Islet precursor cell (in vitro differentiated cells): ENCODE data around the gene CLEC4A.
"Not testable (repeated sequence)": the region's sequence is repeated elsewhere in the genome, so short reads cannot be mapped to it uniquely, and the experiment has no call there.

ENCODE experiments used
- DNase-seq: peaks from one replicate; pipeline ENCODE4 v3.0.0-alpha.2; 2018

The CLEC4A gene

DNA sequence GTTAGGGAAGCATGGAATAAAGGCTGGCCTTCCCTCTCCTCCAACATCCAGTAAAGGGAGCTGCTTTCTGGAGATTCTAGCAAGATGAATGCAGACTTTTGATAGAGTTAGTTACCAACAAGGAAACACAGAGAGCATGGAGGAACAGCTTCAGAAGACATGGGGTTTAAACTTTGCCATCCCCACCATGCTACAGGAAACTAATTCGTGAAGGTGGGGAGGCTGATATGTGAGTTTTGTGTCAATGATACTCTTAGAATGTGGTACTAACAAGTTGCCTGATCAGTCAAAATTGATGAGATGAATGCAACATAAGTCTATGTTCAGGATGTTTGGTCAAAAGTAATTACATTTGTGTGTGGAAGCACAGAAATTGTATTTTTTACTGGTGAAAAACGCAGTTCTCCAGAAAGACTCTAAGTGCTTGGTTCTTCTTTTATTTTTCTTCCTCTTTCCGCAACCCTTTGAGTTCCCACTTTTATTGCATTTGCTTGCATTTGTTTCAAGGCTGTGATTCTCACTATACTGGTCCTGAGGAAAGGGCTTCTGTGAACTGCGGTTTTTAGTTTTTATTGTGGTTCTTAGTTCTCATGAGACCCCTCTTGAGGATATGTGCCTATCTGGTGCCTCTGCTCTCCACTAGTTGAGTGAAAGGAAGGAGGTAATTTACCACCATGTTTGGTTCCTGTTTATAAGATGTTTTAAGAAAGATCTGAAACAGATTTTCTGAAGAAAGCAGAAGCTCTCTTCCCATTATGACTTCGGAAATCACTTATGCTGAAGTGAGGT lies at the start of gene CLEC4A:
CLEC4A (plus strand) TSS at position 494 of the 789 bp plus-strand sequence; CDS start at position 756, 262 bp downstream.
- no peak for DNase-seq

DNA sequence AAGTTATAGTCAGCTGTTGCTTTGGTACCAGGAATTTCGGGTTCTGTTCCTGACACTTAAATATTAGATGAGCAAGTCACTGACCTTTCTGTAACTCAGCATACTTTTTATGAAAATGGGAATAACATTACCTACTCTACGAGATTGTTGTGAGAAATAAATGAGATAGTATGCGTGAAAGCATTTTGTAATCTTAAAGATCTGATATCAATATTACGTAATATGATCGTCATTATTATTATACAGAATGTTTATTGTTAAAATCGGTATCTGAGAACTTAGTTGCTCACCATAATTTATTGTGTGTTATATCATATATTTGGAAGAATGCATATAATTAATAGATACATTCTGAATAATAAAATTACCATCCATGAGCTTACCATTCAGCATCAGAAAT lies 47.5 kb upstream of the CLEC4A start:
- no peak for DNase-seq

DNA sequence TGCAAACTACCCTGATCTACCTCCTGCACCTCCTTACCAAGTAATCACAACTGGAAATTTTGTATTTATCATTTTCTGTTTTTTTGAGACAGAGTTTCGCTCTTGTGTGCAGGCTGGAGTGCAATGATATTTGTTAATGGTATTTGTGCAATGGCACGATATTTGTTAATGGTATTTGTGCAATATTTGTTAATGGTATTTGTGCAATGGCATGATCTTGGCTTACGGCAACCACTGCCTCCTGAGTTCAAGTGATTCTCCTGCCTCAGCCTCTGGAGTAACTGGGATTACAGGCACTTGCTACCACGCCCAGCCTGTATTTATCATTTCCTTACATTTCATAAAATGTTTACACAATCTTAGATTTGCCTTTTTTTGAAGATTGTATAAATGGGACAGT lies 47.1 kb upstream of the CLEC4A start:
- no peak for DNase-seq

DNA sequence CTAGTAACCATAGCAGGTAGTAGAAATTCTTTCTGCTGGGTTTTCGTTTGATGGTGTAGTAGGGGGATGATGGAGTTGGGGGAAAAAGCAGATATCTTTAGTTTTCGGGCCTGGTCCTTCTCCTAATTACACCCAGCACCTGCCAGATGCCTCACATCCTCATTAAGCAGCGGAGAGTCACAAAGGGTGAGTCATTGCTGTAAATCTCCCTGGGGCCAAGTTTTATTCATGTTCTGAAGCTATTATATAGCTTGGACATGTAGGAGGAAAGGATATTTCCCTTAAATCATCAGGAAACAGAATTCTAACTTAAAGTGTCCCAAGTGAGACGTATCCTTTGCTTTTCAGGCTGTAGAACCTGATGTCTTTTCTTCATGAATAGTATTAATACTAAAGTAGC lies 46.2 kb upstream of the CLEC4A start:
- DNase-seq: peak; percentile 83

DNA sequence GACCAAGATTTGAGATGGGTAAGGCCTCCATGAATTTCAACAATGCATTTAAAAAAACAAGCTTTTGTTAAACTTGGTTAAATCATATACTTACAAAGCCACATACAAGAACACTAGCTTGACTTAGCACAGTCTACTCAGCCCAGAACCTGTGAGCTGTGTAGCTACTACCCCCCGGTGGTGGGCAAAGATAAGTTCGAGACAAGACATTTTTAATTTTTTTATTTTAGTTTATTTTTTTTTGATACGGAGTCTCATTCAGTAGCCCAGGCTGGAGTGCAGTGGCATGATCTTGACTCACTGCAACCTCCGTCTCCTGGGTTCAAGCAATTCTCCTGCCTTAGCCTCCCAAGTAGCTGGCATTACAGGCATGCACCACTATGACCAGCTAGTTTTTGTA lies 45.0 kb upstream of the CLEC4A start:
- DNase-seq: peak; percentile 80

DNA sequence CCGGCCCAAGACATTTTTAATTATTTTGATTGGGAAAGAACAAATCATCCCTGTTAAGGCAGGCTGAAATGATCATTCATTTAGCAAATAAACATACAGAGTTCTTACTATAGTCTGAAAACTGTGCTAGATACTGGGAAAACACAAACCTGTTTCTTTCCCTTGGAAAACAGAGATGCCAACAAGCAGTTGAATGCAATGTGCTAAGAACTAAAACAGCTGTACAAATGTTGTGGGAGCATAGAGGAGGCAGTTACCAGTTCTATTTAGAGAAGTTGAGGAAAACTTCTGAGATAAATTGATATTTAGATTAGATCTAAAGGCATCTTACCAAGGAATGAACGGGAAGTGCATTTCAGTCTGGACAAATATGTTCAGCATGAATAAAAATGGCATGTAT lies 44.5 kb upstream of the CLEC4A start:
- DNase-seq: no peak

DNA sequence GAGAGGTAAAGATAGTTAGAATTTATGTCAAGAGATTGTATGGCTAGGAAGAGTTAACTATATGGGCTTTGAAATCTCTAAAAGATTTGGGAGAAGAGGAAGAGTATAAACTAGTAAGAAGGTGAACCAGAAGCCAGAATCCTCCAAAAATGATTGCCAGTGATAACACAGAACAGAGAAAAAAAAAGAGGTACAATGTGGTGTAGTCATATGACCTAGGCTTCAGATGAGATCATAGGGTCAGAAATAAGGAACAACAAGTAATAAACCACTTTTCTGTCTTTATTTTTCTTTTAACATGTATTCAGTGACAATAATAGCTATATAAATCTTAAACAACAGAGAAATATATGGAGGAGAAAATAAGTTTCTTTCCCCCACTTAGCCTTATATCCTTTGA lies 43.3 kb upstream of the CLEC4A start:
- no peak for DNase-seq

DNA sequence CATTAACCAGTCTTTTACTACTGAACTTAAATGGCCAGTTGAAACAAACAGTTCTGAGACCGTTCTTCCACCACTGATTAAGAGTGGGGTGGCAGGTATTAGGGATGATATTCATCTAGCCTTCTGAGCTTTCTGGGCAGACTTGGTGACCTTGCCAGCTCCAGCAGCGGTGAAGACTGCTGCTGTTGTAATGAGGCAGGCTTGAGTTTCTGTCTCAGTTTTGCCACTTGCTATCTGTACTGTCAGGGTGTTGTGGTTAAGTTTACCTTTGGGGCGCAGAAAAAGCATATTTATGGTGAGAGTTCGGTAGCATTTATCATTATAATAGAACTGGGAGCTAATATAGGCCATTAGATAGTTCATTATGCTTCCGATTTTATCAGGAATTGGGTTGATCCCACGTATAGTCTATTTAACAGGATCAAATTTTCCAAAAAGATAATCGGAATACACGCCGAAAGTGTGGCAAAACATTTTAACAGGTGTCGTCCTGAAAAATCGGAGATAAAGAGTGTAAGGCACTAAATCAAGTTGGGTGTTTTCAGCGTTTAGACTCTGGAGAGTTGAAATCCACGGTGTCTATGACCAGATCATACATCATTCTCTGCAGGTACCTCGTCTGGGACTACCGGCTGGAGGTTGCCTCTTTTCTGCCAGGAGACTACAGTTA lies 42.0 kb upstream of the CLEC4A start:
- no peak for DNase-seq

DNA sequence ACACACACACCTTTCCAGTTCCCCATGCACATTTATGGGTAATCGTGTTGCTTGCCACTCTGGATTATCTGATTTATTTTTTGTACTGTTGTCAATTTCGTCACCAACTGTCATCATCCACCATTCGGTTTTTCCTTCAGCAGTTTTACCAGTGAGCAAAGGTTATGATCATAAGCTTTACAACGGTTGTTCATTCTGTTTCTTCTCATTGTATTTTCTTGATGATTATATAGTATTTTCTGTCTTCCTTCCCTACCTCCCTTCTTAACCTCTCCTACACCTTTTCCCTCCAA lies 40.7 kb upstream of the CLEC4A start:
- no peak for DNase-seq

DNA sequence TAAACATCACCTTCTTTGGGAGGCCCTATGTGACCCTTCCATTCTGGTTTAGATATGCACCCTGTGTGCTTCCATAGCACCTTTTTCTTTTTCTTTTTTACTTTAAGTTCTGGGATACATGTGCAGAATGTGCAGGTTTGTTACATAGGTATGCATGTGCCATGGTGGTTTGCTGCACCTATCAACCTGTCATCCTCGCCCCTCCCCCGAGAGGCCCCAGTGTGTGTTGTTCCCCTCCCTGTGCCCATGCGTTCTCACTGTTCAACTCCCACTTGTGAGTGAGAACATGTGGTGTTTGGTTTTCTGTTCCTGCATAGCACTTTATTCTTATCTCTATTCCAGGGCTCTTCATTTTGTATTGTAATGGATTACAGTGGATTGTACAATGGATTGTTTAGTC lies 39.1 kb upstream of the CLEC4A start:
- DNase-seq: not testable (repeated sequence)

DNA sequence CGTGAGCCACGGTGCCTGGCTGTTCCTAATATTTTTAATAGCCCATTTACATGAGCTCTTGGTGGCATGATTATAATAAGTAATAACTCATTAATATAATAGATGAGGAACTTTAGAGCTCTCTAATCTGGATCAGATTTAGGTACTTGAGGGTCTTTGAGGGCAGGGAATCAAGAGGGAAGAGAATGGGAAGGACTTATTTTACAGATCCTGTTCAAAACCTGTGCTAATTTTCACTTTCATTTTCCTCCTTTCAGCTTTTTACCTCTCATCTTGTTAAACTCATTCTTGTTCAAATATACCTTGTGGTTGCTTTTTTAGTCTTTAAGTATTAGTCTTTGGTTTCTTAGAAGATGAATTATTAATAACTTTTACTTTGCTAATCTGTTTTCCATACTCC lies 35.8 kb upstream of the CLEC4A start:
- no peak for DNase-seq

DNA sequence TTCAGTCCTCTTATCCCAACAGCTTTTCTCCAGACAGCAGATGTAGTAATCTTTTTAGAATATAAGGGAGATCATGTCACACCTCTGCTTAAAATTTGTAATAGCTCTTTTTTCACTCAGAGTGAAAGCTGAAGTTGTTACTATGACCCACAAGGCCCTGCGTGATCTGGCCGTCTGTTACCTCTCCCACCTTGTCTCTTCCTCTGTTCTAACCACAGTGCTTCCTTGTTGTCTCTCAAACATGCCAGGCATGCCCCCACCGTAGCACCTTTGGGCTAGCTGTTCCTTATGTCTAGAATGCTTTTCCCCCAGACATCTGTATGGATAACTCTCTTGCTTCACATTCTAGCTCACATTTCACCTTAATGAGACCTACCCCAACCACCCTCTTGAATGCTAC lies 34.8 kb upstream of the CLEC4A start:
- no peak for DNase-seq

DNA sequence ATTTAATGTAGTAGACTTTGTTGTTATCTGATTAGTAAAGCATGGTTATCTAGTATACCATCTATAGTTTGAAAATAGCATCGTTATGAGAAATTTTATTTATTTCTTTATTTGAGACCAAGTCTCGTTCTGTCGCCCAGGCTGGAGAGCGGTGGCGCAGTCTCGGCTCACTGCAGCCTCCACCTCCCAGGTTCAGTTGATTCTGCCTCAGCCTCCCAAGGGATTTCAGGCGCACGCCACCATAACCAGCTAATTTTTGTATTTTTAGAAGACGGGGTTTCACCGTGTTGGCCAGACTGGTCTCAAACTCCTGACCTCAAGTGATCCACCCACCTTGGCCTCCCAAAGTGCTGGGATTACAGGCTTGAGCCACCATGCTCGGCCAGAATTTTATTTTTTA lies 34.1 kb upstream of the CLEC4A start:
- not testable (repeated sequence) for DNase-seq

DNA sequence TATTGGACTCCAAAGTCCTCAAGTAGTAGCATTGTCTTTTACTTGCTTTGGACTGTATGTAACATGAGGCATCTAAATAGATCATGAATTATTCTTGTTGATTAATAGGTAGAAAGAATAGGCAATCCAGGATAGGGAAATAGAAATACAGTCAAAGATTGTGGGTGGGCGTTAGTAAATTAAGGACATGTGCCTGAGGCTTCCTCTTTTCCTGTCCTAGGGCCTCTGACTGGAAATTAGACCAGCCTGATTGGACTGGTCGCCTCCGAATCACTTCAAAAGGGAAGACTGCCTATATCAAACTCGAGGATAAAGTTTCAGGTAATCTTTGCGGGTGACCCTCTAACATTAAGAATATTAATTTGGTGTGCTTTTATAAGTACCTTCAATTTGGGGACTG lies 33.7 kb upstream of the CLEC4A start:
- no peak for DNase-seq

DNA sequence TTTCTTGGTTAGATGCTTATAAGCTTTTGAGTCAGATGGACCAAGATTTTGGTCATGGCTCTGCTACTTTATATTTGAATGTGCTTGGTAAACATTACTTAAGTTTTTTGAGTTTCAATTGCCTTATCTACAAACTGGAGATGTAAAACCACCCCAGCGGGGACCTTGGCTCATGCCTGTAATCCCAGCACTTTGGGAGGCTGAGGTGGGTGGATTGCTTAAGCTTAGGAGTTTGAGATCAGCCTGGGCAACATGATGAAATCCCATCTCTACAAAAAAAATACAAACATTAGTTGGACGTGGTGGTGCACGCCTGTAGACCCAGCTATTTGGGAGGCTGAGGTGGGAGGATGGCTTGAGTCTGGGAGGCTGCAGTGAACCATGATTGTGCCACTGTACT lies 30.1 kb upstream of the CLEC4A start:
- DNase-seq: no peak

DNA sequence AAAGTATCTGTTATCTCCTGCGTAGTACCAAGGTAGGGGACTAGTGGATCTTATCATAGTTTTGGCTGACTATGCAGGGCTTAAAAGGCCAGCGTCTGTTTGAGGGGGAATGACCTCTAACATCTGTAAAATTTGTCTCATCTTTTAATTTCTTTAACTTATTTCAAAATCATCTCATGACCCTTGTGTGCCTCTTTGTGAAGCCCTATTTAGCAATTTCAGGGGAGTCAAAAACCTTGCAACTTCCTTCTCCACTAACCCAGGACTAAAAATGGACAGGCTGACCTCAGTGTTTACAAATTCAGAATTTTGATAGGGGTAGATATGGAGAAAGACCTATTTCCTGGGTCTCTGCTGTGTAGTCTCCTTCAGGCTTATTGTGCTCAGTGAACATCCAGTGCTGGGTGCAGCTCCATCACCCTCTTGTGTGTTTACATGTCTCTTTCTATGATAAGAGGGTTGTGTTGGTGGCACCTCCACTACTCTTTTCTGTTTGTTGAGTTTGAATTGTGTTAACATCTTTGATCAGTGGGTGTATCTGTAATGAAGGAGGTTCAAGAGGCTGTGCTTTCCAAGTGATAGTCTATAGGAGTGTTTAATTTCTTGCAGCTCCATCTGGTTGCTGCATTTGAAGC lies 27.0 kb upstream of the CLEC4A start:
- no peak for DNase-seq

DNA sequence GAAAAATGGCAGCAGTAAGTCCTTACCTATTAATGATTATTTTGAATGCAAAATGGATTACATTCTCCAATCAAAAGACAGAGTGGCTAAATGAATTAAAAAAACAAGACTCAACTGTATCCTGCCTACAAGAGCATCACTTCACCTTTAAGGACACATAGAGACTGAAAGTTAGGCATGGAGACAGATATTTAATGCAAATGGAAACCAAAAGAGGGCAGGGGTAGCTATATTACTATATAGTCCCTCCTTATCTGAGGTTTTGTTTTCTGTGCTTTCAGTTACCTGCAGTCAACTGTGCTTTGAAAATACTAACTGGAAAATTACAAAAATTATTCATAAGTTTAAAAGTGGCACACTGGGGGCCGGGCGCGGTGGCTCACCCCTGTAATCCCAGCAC lies 24.2 kb upstream of the CLEC4A start:
- DNase-seq: no peak

DNA sequence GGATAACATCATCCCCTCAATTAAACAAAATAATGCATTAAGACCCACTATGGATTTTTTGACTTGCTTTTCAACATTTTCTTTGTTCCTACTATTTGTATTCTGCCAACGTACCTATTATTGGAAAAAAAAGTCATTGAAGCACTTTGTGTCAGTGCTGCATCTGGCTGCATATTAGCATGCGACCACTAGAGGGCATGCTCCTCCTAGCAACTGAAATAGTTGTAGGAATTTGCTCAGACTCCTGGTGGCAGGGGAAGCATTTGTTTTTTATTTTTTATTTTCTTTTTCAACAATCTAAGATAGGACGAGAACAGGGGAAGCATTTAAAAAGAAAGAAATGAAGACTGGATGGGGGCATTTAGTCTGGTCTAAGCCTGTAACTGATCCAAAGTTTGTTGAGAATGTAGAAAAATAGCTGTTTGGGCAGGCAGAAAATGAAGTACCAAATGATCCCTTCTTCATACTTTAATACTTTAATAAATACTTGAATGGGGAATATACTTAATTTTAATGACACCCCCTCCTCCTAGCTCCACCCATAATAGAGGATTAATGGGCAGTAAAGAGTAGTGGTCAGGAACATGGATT lies 14.5 kb upstream of the CLEC4A start:
- peak; percentile 86 for DNase-seq

DNA sequence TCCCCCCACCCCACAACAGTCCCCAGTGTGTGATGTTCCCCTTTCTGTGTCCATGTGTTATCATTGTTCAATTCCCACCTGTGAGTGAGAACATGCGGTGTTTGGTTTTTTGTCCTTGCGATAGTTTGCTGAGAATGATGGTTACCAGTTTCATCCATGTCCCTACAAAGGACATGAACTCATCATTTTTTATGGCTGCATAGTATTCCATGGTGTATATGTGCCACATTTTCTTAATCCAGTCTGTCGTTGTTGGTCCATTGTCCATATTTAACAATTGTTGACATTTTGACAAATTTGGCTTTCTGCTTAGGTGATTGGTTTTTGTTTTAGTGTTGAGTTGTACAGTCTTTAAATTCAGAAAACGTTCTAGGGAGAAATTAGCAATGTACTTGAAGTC lies 10.3 kb upstream of the CLEC4A start:
- DNase-seq: not testable (repeated sequence)

DNA sequence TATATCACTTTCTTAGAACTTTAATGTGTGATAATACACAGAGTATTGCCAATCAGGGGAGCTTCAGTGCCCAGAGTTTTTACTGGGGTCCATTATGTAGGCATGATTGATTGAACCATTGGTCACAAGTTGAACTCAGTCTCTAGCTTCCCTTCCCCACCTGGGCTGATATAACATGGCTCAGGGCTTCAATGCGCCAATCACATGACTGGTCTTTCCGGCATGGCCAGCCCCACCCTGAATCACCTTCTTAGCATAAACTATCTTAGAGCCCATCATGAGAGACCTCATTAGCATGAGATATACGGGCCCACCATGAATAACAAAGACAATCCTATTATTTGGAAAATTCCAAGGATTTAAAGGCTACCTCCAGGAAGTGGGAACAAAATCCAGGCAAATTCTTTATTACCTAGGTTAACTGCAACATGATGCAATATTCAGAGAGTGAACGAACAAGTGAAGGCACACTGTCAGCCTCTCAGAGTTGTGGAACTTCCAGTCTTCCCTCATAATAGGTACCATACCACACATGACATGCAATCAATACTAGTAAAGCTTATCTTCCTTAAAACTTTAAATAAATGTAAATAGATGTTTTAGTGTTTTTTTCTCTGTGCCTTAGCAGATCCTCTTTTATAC lies 3.2 kb upstream of the CLEC4A start:
- no peak for DNase-seq

DNA sequence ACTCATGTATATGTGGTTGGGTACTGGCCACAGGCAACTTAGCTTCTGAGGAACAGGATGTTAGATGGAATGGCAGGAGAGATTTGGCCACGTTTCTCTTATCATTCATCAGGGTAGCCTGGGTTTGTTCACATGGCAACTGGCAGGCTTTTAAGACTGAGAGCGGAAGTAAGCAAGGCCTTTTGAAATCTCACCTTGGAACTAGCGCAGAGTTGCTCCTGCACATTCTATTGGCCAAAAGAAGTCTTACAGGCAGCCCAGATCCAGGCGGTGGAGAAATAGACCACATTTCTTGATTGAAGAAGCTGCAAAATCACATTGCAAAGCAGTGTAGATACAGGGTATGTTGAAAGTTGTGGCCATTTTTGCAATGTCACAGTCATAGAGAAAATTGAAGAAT lies 3.7 kb downstream of the CLEC4A start:
- no peak for DNase-seq

DNA sequence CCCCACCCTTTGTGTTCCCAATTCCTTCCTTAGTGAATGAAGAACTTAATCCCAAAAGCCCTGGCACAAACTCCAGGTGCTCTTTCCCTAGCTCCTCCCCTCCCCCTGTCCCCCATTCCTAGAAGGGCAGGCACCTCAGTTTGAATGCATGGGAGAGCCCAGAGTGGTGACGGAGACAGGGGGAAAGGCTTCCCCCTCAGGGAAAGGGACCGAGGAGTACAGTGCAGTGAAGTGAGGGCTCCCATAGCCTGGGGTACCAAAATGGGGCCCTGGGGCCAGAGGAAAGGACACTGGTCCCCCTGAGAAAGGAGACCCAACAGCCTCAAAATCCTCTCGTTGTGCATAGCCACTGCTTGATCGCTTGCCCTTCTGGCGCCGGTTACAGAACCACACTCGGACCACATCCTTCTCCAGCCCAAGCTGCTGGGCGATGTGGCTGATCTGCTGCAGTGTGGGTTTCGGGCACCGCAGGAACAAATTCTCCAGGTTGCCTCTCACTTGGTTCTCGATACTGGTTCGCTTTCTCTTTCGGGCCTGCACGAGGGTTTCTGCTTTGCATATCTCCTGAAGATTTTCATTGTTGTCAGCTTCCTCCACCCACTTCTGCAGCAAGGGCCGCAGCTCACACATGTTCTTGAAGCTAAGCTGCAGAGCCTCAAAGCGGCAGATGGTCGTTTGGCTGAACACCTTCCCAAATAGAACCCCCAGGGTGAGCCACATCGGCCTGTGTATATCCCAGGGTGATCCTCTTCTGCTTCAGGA lies 10.4 kb downstream of the CLEC4A start:
- not testable (repeated sequence) for DNase-seq
